Fibroblast of skin of right biceps (primary cell): ENCODE results near the gene EIF4EBP2.

Source experiments
- DNase-seq: peaks from one replicate; pipeline ENCODE4 v3.0.0-alpha.2; 2013

Gene EIF4EBP2

GRCh38 chr10:70379581-70380176 lies 24.3 kb upstream of the EIF4EBP2 start:
- DNase-seq, result peak; percentile 11

- DNase-seq, result no peak
These were observed 23.4 kb upstream of the EIF4EBP2 start for GRCh38 chr10:70380350-70381135.

GRCh38 chr10:70381471-70382421 lies 22.2 kb upstream of the EIF4EBP2 start:
- DNase-seq, result peak; percentile 39

GRCh38 chr10:70391654-70392053 lies 12.3 kb upstream of the EIF4EBP2 start:
- DNase-seq, result no peak

GRCh38 chr10:70396140-70396539 lies 7.8 kb upstream of the EIF4EBP2 start:
- DNase-seq, result no peak

- no peak for DNase-seq
These were observed 4.8 kb upstream of the EIF4EBP2 start for GRCh38 chr10:70399177-70399576.

GRCh38 chr10:70403483-70404035 lies 386 bp upstream of the EIF4EBP2 start:
- DNase-seq, result no peak

GRCh38 chr10:70404787-70405036 lies 767 bp downstream of the EIF4EBP2 start:
- peak; percentile 30 for DNase-seq

- DNase-seq, result peak; percentile 93
These were observed 1.3 kb downstream of the EIF4EBP2 start for GRCh38 chr10:70405037-70405824.

GRCh38 chr10:70409772-70410171 lies 5.8 kb downstream of the EIF4EBP2 start:
- DNase-seq, result no peak

- DNase-seq, result peak; percentile 17
These were observed 6.7 kb downstream of the EIF4EBP2 start for GRCh38 chr10:70410608-70411007.

- DNase-seq, result no peak
These were observed 8.4 kb downstream of the EIF4EBP2 start for GRCh38 chr10:70412356-70412755.

GRCh38 chr10:70417568-70417967 lies 13.6 kb downstream of the EIF4EBP2 start:
- DNase-seq, result peak; percentile 10

- DNase-seq, result peak; percentile 66
These were observed 14.3 kb downstream of the EIF4EBP2 start for GRCh38 chr10:70418229-70418628.

- no peak for DNase-seq
These were observed 14.8 kb downstream of the EIF4EBP2 start for GRCh38 chr10:70418713-70419112.

GRCh38 chr10:70424320-70424719 lies 20.4 kb downstream of the EIF4EBP2 start:
- DNase-seq, result no peak

GRCh38 chr10:70425096-70425495 lies 21.2 kb downstream of the EIF4EBP2 start:
- DNase-seq, result no peak

- DNase-seq, result no peak
These were observed 22.9 kb downstream of the EIF4EBP2 start for GRCh38 chr10:70426823-70427222.

- no peak for DNase-seq
These were observed 26.8 kb downstream of the EIF4EBP2 start for GRCh38 chr10:70430493-70431445.

- no peak for DNase-seq
These were observed 28.2 kb downstream of the EIF4EBP2 start for GRCh38 chr10:70432101-70432500.

GRCh38 chr10:70432561-70433263 lies 28.8 kb downstream of the EIF4EBP2 start:
- no peak for DNase-seq
